ENCODE data around the gene GSTM4. TPM values are rescaled to one million over a fixed set of nuclear protein-coding genes. Genes with fewer than 3 reads are reported as not detected.

Gene GSTM4
- total RNA-seq, 1 experiment from 2014 or later = 5.8 TPM

GRCh38 chr1:109632671-109633346 is 23.1 kb upstream of the GSTM4 start:
- no peak for DNase-seq (ENCODE audit: unreplicated experiment)
- no peak overlapping the region for H3K27ac Mint-ChIP-seq (ENCODE audit: low read depth, unreplicated experiment)
- no TSS peak for BruUV-seq (replicated peaks)
- no peaks in the 10 kb centered on the region for H3K27me3 Mint-ChIP-seq (ENCODE audit: insufficient read depth, unreplicated experiment)
- intact Hi-C loops (cut with micrococcal nuclease) = no loop called here
- H3K9me3 Mint-ChIP-seq (ENCODE audit: unreplicated experiment) = no peaks in the 10 kb centered on the region
- peaks cover 8% of the 10 kb centered on the region for H3K4me1 Mint-ChIP-seq (ENCODE audit: insufficient read depth, unreplicated experiment)
- H3K36me3 Mint-ChIP-seq (ENCODE audit: insufficient read depth, unreplicated experiment) = peaks cover 19% of the 10 kb centered on the region
- TF ChIP-seq CTCF (IDR thresholded peaks at IDR 0.05; ENCODE audit: unreplicated experiment) = no peak
- ChIA-PET POLR2A (interaction anchor here (0.6 kb wide), 1 partner anchor 352 kb away, joined by 3 read pairs; the partner anchor contains the start of gene AHCYL1), CTCF (interaction anchor here (0.8 to 17.2 kb wide), 4 partner anchors 7 to 141 kb away, joined by 3 to 459 read pairs (median 9); no protein-coding TSS in a partner anchor)
- H3K4me3 Mint-ChIP-seq (ENCODE audit: unreplicated experiment) = no peak overlapping the region

- no TSS peak for BruUV-seq (replicated peaks)
- Mint-ChIP-seq H3K9me3 (ENCODE audit: unreplicated experiment) (no peaks in the 10 kb centered on the region), H3K27me3 (ENCODE audit: insufficient read depth, unreplicated experiment) (no peaks in the 10 kb centered on the region), H3K27ac (ENCODE audit: low read depth, unreplicated experiment) (no peak overlapping the region), H3K4me3 (ENCODE audit: unreplicated experiment) (no peak overlapping the region), H3K4me1 (ENCODE audit: insufficient read depth, unreplicated experiment) (peaks cover 8% of the 10 kb centered on the region), H3K36me3 (ENCODE audit: insufficient read depth, unreplicated experiment) (peaks cover 12% of the 10 kb centered on the region)
- no peak for DNase-seq (ENCODE audit: unreplicated experiment)
- no peak for TF ChIP-seq CTCF (IDR thresholded peaks at IDR 0.05; ENCODE audit: unreplicated experiment)
- ChIA-PET CTCF (interaction anchor here (1.4 to 17.2 kb wide), 2 partner anchors 9 to 139 kb away, joined by 3 to 459 read pairs; no protein-coding TSS in a partner anchor), POLR2A (interaction anchor here (1.0 kb wide), 1 partner anchor 86 kb away, joined by 3 read pairs; the partner anchor contains the start of gene GNAI3)
- intact Hi-C loops (cut with micrococcal nuclease) = no loop called here
These were observed 21.6 kb upstream of the GSTM4 start for GRCh38 chr1:109634292-109634691.

GRCh38 chr1:109634771-109635750 is 20.8 kb upstream of the GSTM4 start:
- Mint-ChIP-seq H3K9me3 (ENCODE audit: unreplicated experiment) (no peaks in the 10 kb centered on the region), H3K4me3 (ENCODE audit: unreplicated experiment) (no peak overlapping the region), H3K4me1 (ENCODE audit: insufficient read depth, unreplicated experiment) (peaks cover 8% of the 10 kb centered on the region), H3K36me3 (ENCODE audit: insufficient read depth, unreplicated experiment) (peaks cover 14% of the 10 kb centered on the region), H3K27ac (ENCODE audit: low read depth, unreplicated experiment) (no peak overlapping the region), H3K27me3 (ENCODE audit: insufficient read depth, unreplicated experiment) (no peaks in the 10 kb centered on the region)
- intact Hi-C loops (cut with micrococcal nuclease) = no loop called here
- CTCF ChIA-PET = interaction anchor here (1.1 to 17.2 kb wide), 4 partner anchors 8 to 351 kb away, joined by 3 to 459 read pairs (median 45); partner anchors contain the start of gene AHCYL1
- TF ChIP-seq CTCF (IDR thresholded peaks at IDR 0.05; ENCODE audit: unreplicated experiment) = no peak
- DNase-seq (ENCODE audit: unreplicated experiment) = no peak
- POLR2A ChIA-PET = interaction anchor here (1.0 kb wide), 1 partner anchor 87 kb away, joined by 3 read pairs; the partner anchor contains the start of gene GNAI3
- BruUV-seq (replicated peaks) = no TSS peak

GRCh38 chr1:109635862-109636200 is 20.1 kb upstream of the GSTM4 start:
- no TSS peak for BruUV-seq (replicated peaks)
- CTCF ChIA-PET = interaction anchor here (1.1 to 17.2 kb wide), 4 partner anchors 90 to 350 kb away, joined by 4 to 459 read pairs (median 45); partner anchors contain the start of gene AHCYL1
- peaks cover 8% of the 10 kb centered on the region for H3K4me1 Mint-ChIP-seq (ENCODE audit: insufficient read depth, unreplicated experiment)
- no peak overlapping the region for H3K4me3 Mint-ChIP-seq (ENCODE audit: unreplicated experiment)
- no peak overlapping the region for H3K27ac Mint-ChIP-seq (ENCODE audit: low read depth, unreplicated experiment)
- TF ChIP-seq CTCF (IDR thresholded peaks at IDR 0.05; ENCODE audit: unreplicated experiment) = no peak
- H3K36me3 Mint-ChIP-seq (ENCODE audit: insufficient read depth, unreplicated experiment) = peaks cover 12% of the 10 kb centered on the region
- H3K27me3 Mint-ChIP-seq (ENCODE audit: insufficient read depth, unreplicated experiment) = no peaks in the 10 kb centered on the region
- DNase-seq (ENCODE audit: unreplicated experiment) = no peak
- intact Hi-C loops (cut with micrococcal nuclease) = no loop called here
- POLR2A ChIA-PET = interaction anchor here (1.4 to 2.1 kb wide), 2 partner anchors 87 to 349 kb away, joined by 5 to 12 read pairs; partner anchors contain the start of genes AHCYL1 and GNAI3
- no peaks in the 10 kb centered on the region for H3K9me3 Mint-ChIP-seq (ENCODE audit: unreplicated experiment)

Data from MCF 10A (cell line).